Pulmonary artery endothelial cell (primary cell): Measurements from ENCODE around the gene HIVEP2. TPM values are rescaled to one million over a fixed set of nuclear protein-coding genes. Genes with fewer than 3 reads are reported as not detected.

Experiments used
- DNase-seq: peaks from one replicate; pipeline ENCODE4 v3.0.0-alpha.2; 2011; ENCODE audit warnings: low read depth, low spot score
- total RNA-seq: library from RNA; depleted of rRNA; stranded (reverse); fragments of >200 nt; gene quantifications from 2 replicates; pipeline ENCODE4 v1.2.3, GENCODE V29; 2014

HIVEP2 gene
- total RNA-seq, 1 donor from 2014 or later, result 3.6 TPM

GRCh38 chr6:142918339-142919042 lies 26.5 kb downstream of the HIVEP2 start:
- DNase-seq, result no peak

- DNase-seq, result no peak
Observed at GRCh38 chr6:142916881-142917280, 28.1 kb downstream of the HIVEP2 start.

GRCh38 chr6:142914937-142915697 lies 29.9 kb downstream of the HIVEP2 start:
- no peak for DNase-seq

- no peak for DNase-seq
Observed at GRCh38 chr6:142914369-142914768, 30.6 kb downstream of the HIVEP2 start.

- DNase-seq, result no peak
Observed at GRCh38 chr6:142913511-142914047, 31.4 kb downstream of the HIVEP2 start.

GRCh38 chr6:142913036-142913510 lies 31.9 kb downstream of the HIVEP2 start:
- DNase-seq, result no peak

GRCh38 chr6:142912125-142912524 lies 32.9 kb downstream of the HIVEP2 start:
- no peak for DNase-seq

- DNase-seq, result no peak
Observed at GRCh38 chr6:142911430-142911829, 33.5 kb downstream of the HIVEP2 start.

GRCh38 chr6:142909686-142910085 lies 35.3 kb downstream of the HIVEP2 start:
- DNase-seq, result no peak

GRCh38 chr6:142908235-142908634 lies 36.7 kb downstream of the HIVEP2 start:
- DNase-seq, result no peak

- no peak for DNase-seq
Observed at GRCh38 chr6:142907544-142907943, 37.4 kb downstream of the HIVEP2 start.

- DNase-seq, result no peak
Observed at GRCh38 chr6:142906945-142907470, 38.0 kb downstream of the HIVEP2 start.

- DNase-seq, result no peak
Observed at GRCh38 chr6:142903812-142904211, 41.2 kb downstream of the HIVEP2 start.

- peak; percentile 57 for DNase-seq
Observed at GRCh38 chr6:142902636-142903053, 42.3 kb downstream of the HIVEP2 start.

- DNase-seq, result no peak
Observed at GRCh38 chr6:142901611-142902010, 43.4 kb downstream of the HIVEP2 start.

GRCh38 chr6:142900227-142900971 lies 44.6 kb downstream of the HIVEP2 start:
- DNase-seq, result no peak

GRCh38 chr6:142898927-142899895 lies 45.8 kb downstream of the HIVEP2 start:
- DNase-seq, result no peak

GRCh38 chr6:142897659-142898058 lies 47.3 kb downstream of the HIVEP2 start:
- no peak for DNase-seq

GRCh38 chr6:142896732-142897131 lies 48.2 kb downstream of the HIVEP2 start:
- DNase-seq, result no peak

GRCh38 chr6:142893088-142893487 lies 51.9 kb downstream of the HIVEP2 start:
- DNase-seq, result no peak
